Kidney capillary endothelial cell (primary cell): Measurements from ENCODE around the gene LSM3.

Experiments
- DNase-seq: peaks from one replicate; pipeline ENCODE4 v3.0.0-alpha.2; 2018; ENCODE audit warnings: low spot score

Gene LSM3

DNA sequence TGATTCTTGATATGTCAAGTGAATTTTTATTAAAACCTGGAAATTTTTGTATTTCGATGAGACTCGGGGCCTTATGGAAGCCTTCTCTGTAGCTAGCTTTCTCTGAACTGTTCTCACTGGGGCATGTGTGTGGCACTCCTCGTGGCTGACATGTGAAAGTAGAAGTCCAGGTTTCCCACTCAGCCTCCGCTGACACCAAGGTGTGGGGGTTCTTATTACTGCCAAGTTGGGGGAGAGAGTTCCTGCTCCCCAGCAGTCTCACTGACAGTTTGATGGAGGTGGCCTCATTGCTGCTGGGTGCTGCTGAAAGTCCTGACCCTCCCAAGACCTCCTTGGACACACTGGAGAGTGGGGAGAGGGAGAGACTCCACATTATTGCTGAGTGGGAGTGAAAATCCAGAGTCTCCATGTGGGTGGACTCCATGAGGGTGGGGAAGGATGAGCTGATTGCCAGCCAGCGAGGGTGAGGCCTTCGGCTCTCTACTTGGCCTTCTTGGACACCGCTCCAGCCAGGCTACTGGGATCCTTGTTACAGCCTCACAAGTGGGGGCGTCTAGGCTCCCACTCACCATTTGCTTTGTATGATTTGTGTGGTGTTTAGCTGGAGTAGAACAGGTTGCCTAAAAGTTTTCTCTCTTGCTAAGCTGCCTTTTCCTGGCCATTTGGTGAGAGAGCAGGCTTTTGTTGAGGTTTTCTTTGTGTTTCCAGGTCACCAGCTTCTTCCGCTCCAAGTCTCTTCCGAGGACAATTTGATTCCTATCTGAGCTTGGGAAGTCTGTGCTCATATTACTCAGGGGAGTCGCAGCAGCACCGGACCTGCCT, 64.1 kb downstream of the LSM3 start:
- DNase-seq, result no peak

- no peak for DNase-seq
Measured at GRCh38 chr3:14243782-14244181, 65.2 kb downstream of the LSM3 start.

DNA sequence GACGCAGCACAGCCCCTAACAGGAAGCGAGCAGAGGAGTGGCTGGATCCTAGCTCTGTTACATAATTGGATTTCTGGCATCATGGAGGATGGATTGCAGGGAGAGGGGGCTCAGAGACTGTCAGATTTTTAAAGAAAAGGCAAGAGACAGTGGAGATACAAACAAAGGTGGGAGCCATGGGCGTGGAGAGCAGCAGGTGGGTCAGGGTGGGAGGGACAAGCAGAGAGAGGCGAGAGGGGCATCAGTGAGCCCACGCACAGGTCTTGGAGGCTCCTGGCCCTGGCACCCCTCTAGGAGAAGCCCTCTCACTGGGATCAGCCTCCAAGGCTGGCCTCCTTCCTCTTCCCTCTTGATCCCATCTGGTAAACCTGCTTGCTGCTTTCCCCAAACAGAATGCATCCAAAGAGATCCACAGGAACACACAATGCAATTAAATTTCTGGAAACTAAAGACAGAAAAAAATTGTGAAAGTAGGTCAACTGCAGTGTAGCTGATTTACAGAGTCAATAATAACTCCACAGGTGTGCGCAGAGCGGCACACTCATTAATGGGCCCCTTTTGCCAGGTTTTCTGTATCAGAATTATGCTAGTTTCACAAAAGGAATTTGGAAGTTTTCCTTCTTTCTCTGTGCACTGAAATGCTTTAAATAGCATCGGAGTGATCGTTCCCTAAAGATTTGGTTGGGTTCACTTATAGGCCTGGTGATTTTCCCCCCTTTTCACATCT, 66.1 kb downstream of the LSM3 start:
- DNase-seq, result no peak

GRCh38 chr3:14245248-14245639, 66.6 kb downstream of the LSM3 start:
- no peak for DNase-seq

GRCh38 chr3:14245822-14246221, 67.2 kb downstream of the LSM3 start:
- no peak for DNase-seq

GRCh38 chr3:14246414-14246813, 67.8 kb downstream of the LSM3 start:
- DNase-seq, result no peak

- DNase-seq, result no peak
Measured at GRCh38 chr3:14248477-14248848, 69.8 kb downstream of the LSM3 start.

DNA sequence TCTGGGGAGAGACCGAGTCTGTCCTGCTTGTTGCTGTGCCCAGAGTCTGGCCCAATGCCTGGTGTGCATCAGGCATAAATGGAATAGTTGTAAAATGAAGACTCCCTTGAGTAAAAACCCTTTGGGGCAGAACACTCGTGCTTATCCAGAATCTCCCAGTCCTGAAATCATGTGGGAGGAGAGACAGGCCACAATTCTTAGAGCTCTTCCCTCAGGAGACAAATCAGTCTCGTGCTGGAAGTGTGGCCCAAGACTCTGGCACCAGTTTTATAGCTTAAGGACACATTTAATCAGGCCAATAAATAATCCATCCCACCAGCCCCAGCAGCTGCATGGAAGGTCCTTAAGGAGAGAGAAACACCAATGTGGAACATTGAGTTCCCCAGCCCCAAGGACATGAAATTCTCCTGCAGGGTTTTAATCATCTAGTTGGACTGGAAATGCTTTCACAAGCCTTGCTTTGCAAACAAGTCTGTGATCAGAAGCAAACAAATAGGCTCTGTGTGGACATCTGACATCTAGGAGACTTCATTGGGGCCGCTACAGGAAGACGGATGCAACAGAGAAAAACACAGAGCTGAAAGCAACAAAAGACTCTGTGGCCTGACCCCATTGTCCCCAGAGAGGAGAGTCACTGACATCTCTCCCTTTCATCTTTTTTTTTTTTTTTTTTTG, 70.4 kb downstream of the LSM3 start:
- no peak for DNase-seq
